Measurements from ENCODE around the gene NTRK1.

NTRK1 gene

DNA sequence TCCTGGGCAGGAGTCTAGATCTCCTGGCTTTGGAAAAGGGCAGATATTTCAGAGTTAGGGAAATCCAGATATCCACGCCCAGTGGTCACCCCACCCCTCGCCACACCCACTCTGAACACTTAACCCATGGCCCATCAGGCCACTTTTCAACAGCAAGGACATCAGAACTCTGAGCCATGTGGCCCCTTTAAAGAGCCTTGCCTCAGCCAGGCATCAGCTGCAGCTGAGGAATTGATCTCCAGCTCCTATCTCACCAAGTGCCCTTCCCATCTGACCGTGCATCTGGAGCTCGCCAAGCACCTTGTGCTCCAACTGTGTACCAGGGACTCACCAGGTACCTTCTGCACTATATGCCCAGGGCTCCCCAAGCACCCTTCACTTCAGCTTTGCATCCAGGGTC lies 23.8 kb upstream of the NTRK1 start:
- in situ Hi-C loops (cut with MboI; ENCODE audit: low sequenced_read_pairs), result no loop called here

GRCh38 chr1:156838972-156839371 lies 21.7 kb upstream of the NTRK1 start:
- in situ Hi-C loops (cut with MboI; ENCODE audit: low sequenced_read_pairs), result no loop called here

GRCh38 chr1:156839426-156840109 lies 21.1 kb upstream of the NTRK1 start:
- in situ Hi-C loops (cut with MboI; ENCODE audit: low sequenced_read_pairs), result no loop called here

GRCh38 chr1:156840186-156840897 lies 20.3 kb upstream of the NTRK1 start:
- in situ Hi-C loops (cut with MboI; ENCODE audit: low sequenced_read_pairs), result no loop called here

GRCh38 chr1:156840898-156841279 lies 19.8 kb upstream of the NTRK1 start:
- in situ Hi-C loops (cut with MboI; ENCODE audit: low sequenced_read_pairs), result no loop called here

DNA sequence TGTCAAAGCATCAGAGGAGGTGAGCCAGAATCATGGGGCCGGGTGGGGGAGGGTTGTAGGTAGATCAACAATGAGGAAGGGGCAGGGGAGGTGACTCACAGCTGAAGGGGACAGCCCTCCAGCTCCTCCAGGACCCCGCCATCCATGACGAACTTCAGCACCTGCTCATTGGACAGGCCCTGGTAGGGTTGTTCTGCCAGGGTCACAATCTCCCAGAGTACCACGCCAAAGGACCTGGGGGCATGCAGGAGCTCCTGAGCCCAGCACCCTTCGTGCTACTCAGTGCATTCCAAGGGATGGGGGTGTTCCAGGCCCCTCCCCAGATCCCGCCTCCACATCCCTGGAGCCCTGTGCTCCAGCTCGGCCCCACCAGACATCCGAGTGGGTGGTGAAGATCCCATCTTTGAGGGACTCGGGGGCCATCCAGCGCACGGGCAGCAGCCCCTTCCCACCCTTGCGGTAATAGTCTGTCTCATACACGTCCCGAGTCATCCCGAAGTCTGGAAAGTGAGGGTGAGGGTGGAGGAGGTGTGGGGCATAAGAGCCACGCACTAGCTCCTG lies 19.3 kb upstream of the NTRK1 start:
- in situ Hi-C loops (cut with MboI; ENCODE audit: low sequenced_read_pairs), result no loop called here

DNA sequence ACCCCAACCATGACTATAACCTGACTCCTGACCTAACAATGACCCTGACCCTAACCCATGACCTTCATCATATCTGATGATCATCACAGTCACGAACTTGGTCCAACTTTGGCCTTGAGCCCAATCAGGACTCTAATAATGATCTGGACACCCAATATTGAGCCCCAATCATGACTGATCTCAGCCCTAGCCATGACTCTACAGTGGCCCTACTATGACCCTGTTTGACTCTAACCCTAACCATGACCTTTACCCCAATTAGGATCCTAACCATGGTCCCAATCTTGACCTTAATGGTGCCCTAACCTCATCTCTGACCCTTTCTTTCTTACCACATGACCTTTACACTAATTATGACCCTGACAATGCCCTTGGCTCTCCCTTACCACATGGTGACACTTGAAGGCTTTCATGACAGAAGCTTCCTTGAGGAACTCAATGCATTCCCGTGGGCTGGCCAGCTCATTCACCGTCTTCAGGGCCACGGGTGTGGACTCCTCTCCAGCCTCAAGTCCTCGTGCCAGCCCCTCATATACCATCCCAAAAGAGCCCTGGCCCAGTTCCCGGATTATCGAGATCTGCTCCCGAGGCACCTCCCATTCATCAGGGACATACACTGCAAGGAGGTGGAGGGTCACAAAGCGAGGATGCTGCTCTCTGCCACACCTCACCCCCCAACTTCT lies 17.9 kb upstream of the NTRK1 start:
- in situ Hi-C loops (cut with MboI; ENCODE audit: low sequenced_read_pairs), result no loop called here

GRCh38 chr1:156844102-156844501 lies 16.6 kb upstream of the NTRK1 start:
- in situ Hi-C loops (cut with MboI; ENCODE audit: low sequenced_read_pairs), result no loop called here

GRCh38 chr1:156844638-156845037 lies 16.0 kb upstream of the NTRK1 start:
- in situ Hi-C loops (cut with MboI; ENCODE audit: low sequenced_read_pairs), result no loop called here

DNA sequence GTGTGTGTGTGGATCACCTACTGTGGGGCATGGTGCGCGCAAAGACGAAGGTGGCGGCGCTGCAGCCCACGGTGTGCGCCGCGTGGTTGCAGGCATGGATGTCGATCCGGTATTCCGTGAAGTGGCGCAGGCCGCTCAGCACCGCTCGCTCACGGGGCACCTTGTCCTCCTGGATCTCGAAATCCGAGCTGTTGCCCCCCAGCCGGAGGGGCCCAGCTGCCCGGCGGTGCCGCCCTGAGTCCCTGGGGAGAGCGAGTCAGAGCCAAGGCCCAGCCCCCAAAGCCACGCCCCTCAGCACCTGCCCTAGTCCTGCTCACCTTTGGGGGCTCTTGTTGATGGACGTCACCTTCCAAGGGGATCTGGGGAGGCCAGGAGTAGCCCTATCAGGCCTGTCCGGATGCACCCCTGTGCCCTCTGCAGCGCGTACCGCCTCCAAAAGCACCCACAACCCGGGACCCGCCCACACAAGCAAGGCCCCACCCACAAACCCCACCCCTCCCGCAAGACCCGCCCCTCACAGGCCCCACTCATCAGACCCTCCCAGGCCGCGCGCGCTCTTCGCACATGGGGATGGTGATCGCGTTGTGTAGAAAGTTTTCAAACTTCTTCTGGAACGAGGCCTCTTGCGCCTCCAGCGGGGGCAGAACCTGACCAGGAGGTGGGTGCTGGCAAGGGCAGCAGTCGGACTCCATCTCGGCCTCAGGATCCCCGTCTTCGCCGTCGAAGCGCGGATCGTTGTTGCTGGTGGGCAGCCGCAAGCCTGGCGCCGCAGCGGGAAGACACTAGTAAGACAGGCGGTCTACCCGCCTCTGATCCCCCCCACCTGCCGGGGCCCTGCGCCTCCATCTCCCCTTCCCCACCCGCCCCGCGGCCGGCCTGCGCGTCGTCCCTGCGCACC lies 15.4 kb upstream of the NTRK1 start:
- in situ Hi-C loops (cut with MboI; ENCODE audit: low sequenced_read_pairs), result no loop called here

DNA sequence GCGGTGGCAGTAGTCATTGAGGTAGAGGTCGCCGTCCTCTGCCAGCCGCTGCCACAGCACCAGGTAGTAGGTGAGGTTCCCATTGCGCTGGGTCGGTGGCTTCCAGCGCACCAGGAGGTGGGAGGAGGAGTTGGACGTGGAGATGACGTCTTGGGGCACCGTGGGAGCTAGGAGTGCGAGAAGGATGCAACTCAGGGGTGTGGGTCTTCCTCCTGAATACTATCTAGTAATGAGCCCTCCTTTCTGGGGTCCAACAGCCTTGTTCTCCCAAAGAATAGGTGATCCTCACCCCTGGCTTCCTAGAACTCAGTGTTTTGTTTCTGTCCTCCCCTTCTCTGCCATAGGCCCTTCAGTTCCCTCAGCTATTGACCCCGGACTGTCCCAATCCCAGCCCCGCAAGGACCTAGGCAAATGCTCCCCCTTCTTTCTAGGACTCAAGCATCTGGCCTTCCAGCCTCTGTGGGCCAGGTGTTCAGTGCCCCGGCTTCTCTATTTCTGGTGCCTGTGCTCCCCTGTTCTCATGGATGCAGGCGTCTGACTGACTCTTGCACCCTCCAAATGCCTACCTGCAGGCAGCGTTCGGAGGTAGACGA lies 14.6 kb upstream of the NTRK1 start:
- in situ Hi-C loops (cut with MboI; ENCODE audit: low sequenced_read_pairs), result no loop called here

DNA sequence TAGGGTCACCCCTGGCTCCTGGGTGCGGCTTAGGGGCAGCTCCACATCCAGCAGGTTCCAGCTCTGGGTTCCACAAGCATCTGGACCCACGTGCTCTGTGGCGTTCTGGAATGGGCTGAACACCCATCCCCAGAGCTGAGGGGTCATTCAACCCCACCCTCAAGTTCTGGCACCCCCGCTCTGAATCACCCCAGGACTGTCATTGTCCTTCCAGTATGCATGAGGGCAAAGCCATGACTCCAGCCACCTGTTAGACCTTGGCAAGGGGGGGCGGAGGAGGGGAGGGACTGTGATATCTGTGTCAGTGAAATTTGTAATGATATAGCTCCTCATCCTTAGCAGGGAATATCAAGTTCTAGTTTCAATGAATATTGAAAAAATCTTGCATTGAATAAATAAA lies 14.0 kb upstream of the NTRK1 start:
- in situ Hi-C loops (cut with MboI; ENCODE audit: low sequenced_read_pairs), result no loop called here

- in situ Hi-C loops (cut with MboI; ENCODE audit: low sequenced_read_pairs), result no loop called here
Observed at GRCh38 chr1:156847591-156848460, 12.8 kb upstream of the NTRK1 start.

DNA sequence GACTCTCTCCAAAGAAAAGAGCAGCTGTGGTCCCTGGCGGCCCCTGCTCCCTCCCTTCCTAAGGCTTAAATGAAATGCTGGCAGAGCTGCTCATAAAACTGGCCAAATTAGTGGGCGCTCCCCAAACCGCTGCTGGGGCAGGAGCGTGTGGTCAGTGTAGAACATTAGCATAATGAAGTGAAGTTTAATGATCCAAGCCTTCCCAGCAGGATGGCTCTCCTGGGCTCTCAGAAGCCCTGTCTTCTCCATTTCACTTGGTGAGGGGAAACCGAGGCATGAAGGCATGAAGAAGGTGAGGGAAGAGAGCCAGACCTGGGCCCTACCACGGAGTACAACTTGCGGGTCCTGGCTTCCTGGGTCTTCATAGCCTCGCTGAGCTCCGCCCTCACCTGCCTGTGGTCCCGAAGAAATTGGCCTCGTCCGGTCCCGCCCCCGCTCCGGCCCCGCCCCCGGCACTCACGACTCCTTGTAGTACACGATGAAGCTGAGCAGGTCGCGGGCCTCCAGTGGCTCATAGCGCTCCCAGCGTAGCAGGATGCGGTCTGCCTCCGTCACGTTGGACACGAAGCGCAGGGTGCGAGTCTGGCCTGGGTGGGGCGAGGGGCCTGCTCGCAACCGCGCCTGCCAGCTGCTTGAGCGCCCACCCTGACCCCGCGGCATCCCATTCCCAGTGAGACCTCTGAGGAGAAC lies 12.1 kb upstream of the NTRK1 start:
- in situ Hi-C loops (cut with MboI; ENCODE audit: low sequenced_read_pairs), result no loop called here

GRCh38 chr1:156849151-156849496 lies 11.5 kb upstream of the NTRK1 start:
- in situ Hi-C loops (cut with MboI; ENCODE audit: low sequenced_read_pairs), result no loop called here

DNA sequence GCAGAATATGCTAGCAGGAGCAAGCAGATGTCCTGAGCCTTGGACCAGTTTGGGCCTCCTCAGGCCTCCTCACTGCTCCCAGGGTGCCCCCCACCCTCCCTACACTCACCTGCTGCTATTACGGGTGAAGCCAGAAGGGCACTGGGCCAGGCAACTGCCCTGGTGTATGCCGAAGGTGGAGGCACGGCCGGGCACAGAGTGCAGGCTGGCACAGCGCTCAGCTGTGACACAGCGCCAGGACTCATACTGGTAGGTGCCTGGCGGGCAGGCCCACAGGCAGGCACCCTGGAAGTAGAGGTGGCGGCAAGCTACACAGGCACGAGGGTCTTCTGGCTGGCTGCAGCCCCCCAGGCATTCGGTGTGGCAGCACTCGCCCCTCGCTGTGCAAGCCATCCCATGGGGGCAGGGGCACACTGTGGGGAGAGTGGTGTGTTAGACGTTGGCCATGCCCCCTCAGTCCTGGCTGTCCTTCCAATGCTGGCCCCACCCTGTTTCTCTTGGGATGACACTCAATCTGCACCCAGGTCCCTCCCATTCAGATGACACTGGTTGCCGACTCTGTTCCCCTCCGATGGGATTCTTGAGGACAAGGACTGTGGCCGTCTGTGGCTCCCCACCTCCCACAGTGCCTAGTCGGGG lies 8.8 kb upstream of the NTRK1 start:
- in situ Hi-C loops (cut with MboI; ENCODE audit: low sequenced_read_pairs), result no loop called here

DNA sequence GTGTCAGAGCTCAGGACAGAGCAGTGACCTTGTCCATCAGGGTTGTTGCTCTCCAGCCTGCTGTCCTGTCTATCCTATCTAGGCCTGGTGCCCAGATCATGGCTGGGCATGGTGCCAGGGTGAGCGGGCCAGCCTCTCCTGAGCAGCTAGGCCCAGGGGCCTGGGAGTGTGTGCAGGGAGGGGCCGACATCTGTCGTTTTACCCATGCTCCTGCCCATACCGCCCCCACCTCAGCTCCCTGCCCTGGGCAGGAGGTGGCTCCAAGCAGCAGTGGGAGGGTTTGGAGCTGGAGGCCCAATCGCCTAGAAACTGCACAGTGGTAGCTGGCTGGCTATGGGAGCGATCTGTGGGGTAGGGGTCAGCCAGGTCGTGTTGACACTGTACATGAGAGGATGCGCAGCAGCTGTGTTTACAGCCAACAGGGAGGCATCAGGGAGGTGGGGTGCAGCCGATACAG lies 8.2 kb upstream of the NTRK1 start:
- in situ Hi-C loops (cut with MboI; ENCODE audit: low sequenced_read_pairs), result no loop called here

DNA sequence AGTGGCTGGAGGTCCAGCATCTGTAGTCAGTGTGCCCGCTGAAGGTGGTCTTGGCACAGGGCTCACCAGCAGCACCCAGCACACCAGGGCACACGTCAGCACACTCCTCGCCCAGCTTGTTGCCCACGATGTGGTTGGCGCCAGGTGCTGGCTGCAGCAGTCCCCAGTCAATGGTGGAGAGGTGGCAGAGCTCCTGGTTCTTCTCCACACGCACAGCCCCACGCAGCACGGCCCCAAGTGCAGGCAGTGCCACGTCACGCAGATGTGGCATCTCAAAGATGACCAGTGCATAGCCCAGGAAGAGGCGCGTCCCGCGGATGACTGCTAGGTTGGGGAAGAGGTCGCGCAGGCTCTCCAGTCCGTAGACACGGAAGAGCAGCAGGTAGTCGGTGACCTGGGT lies 6.9 kb upstream of the NTRK1 start:
- in situ Hi-C loops (cut with MboI; ENCODE audit: low sequenced_read_pairs), result no loop called here
